RPMI8226 (cell line): Measurements from ENCODE around the gene LARGE1.

Experiments
- DNase-seq: peaks from one replicate; pipeline ENCODE4 v3.0.0-alpha.2; 2015

The LARGE1 gene

GRCh38 chr22:33920197-33920540 is at the start of gene LARGE1:
Gene LARGE1 (minus strand): TSS chr22:33920476.
- DNase-seq, result peak; percentile 57

- DNase-seq, result no peak
Observed at GRCh38 chr22:33969045-33969444, 48.8 kb upstream of the LARGE1 start.

- no peak for DNase-seq
Observed at GRCh38 chr22:33964121-33964520, 43.8 kb upstream of the LARGE1 start.

- no peak for DNase-seq
Observed at GRCh38 chr22:33962409-33962808, 42.1 kb upstream of the LARGE1 start.

GRCh38 chr22:33958741-33959140 is 38.5 kb upstream of the LARGE1 start:
- no peak for DNase-seq

- no peak for DNase-seq
Observed at GRCh38 chr22:33957086-33957485, 36.8 kb upstream of the LARGE1 start.

GRCh38 chr22:33952776-33953175 is 32.5 kb upstream of the LARGE1 start:
- DNase-seq, result no peak

- no peak for DNase-seq
Observed at GRCh38 chr22:33940741-33941140, 20.5 kb upstream of the LARGE1 start.

GRCh38 chr22:33932997-33933396 is 12.7 kb upstream of the LARGE1 start:
- no peak for DNase-seq

- no peak for DNase-seq
Observed at GRCh38 chr22:33931406-33931805, 11.1 kb upstream of the LARGE1 start.

GRCh38 chr22:33927752-33928151 is 7.5 kb upstream of the LARGE1 start:
- no peak for DNase-seq

- DNase-seq, result no peak
Observed at GRCh38 chr22:33925194-33925593, 4.9 kb upstream of the LARGE1 start.

GRCh38 chr22:33923660-33924246 is 3.5 kb upstream of the LARGE1 start:
- DNase-seq, result peak; percentile 86

GRCh38 chr22:33923033-33923432 is 2.8 kb upstream of the LARGE1 start:
- DNase-seq, result no peak

GRCh38 chr22:33922349-33922681 is 2.0 kb upstream of the LARGE1 start:
- peak; percentile 56 for DNase-seq

- peak; percentile 63 for DNase-seq
Observed at GRCh38 chr22:33921525-33922348, 1.5 kb upstream of the LARGE1 start.

GRCh38 chr22:33920927-33921524 is 750 bp upstream of the LARGE1 start:
- DNase-seq, result peak; percentile 96

- peak; percentile 78 for DNase-seq
Observed at GRCh38 chr22:33919391-33920196, 682 bp downstream of the LARGE1 start.

GRCh38 chr22:33918676-33919365 is 1.5 kb downstream of the LARGE1 start:
- no peak for DNase-seq

- peak; percentile 9 for DNase-seq
Observed at GRCh38 chr22:33917744-33918406, 2.4 kb downstream of the LARGE1 start.

- DNase-seq, result no peak
Observed at GRCh38 chr22:33914699-33915098, 5.6 kb downstream of the LARGE1 start.

- no peak for DNase-seq
Observed at GRCh38 chr22:33914131-33914530, 6.1 kb downstream of the LARGE1 start.
